Vagina (tissue), 2 donors: ENCODE measurements around the gene PSMB4. TPM values are rescaled to one million over a fixed set of nuclear protein-coding genes. Genes with fewer than 3 reads are reported as not detected.
"Not testable (repeated sequence)": the region's sequence is repeated elsewhere in the genome, so short reads cannot be mapped to it uniquely, and the experiment has no call there.

Experiments
- DNase-seq, 2 donors: peaks; one replicate each; pipeline ENCODE4 v3.0.0-alpha.2; 2017; ENCODE audit errors: extremely low spot score in 2 of 2
- H3K27ac ChIP-seq: fragments of 200-600 bp; sonication (generic); one replicate; pipeline ENCODE4 v1.5.1; 2019
- H3K27me3 ChIP-seq: fragments of 200-600 bp; sonication (generic); one replicate; pipeline ENCODE4 v1.5.1; 2019
- H3K36me3 ChIP-seq, 2 donors: fragments of 200-600 bp; sonication (generic); one replicate each; pipeline ENCODE4 v1.5.1; 2017 to 2019
- H3K4me1 ChIP-seq: fragments of 200-600 bp; sonication (generic); one replicate; pipeline ENCODE4 v1.5.1; 2019
- H3K4me3 ChIP-seq, 2 donors: fragments of 200-600 bp; sonication (generic); 1 replicate in 1 of 2; 2 replicates in 1 of 2; pipeline ENCODE4 v1.5.1; 2016 to 2019
- H3K9me3 ChIP-seq: fragments of 200-600 bp; sonication (generic); one replicate; pipeline ENCODE4 v1.5.1; 2019
- CTCF ChIP-seq, 3 experiments: fragments of 450-650 bp in 2 of 3; fragments of 200-600 bp in 1 of 3; sonication (generic) in 1 of 3; IDR thresholded peaks; one replicate each; pipeline ENCODE4 v1.5.1; 2017 to 2019; ENCODE audit warnings: antibody characterized with exemption in 3 of 3, mild to moderate bottlenecking in 2 of 3, moderate library complexity in 2 of 3
- POLR2A ChIP-seq, 2 donors: fragments of 450-650 bp; IDR thresholded peaks; one replicate each; pipeline ENCODE4 v1.6.1; 2017; ENCODE audit warnings: antibody characterized with exemption in 2 of 2, mild to moderate bottlenecking in 2 of 2, moderate library complexity in 2 of 2
- POLR2AphosphoS5 ChIP-seq, 2 donors: sonication (generic); formaldehyde crosslinking; IDR thresholded peaks; one replicate each; pipeline ENCODE4 v1.9.0; 2017; ENCODE audit warnings: antibody characterized with exemption in 2 of 2, mild to moderate bottlenecking in 2 of 2, low read depth in 1 of 2; ENCODE audit not compliant: insufficient read depth in 1 of 2
- intact Hi-C: fragments of 100-400 bp; cut with DNase I; formaldehyde crosslinking; loops from one replicate; pipeline ENCODE4 v1.15.1; 2023
- total RNA-seq: library from RNA; depleted of rRNA; stranded (reverse); fragments of >200 nt; gene quantifications from one replicate; pipeline ENCODE4 v1.2.3, GENCODE V29; 2016

The PSMB4 gene
- total RNA-seq, 1 donor from 2014 or later: 292 TPM

- no peak overlapping the region for H3K4me3 ChIP-seq
- DNase-seq: no peak
- no peaks in the 10 kb centered on the region for H3K36me3 ChIP-seq
- no peaks in the 10 kb centered on the region for H3K4me1 ChIP-seq
- no peak overlapping the region for H3K27ac ChIP-seq
- TF ChIP-seq POLR2A (IDR thresholded peaks at IDR 0.05) (no peak), CTCF (IDR thresholded peaks at IDR 0.05) (no peak)
- no peaks in the 10 kb centered on the region for H3K27me3 ChIP-seq
- intact Hi-C loops: no loop called here
- no peaks in the 10 kb centered on the region for H3K9me3 ChIP-seq
These were observed 8.3 kb upstream of the PSMB4 start for GRCh38 chr1:151391079-151391563.

- no peaks in the 10 kb centered on the region for H3K27me3 ChIP-seq
- TF ChIP-seq CTCF (IDR thresholded peaks at IDR 0.05): no peak
- TF ChIP-seq POLR2A (IDR thresholded peaks at IDR 0.05): no peak
- TF ChIP-seq POLR2AphosphoS5 (IDR thresholded peaks at IDR 0.05; ENCODE audit: insufficient read depth in 1 of 2, low read depth in 1 of 2): no peak
- H3K36me3 ChIP-seq: no peaks in the 10 kb centered on the region
- H3K9me3 ChIP-seq: no peaks in the 10 kb centered on the region
- DNase-seq: no peak
- intact Hi-C loops: no loop called here
- no peak overlapping the region for H3K4me3 ChIP-seq
- no peak overlapping the region for H3K27ac ChIP-seq
- no peaks in the 10 kb centered on the region for H3K4me1 ChIP-seq
These were observed 5.8 kb upstream of the PSMB4 start for GRCh38 chr1:151393583-151393982.

GRCh38 chr1:151396265-151396664, 3.1 kb upstream of the PSMB4 start:
- H3K27me3 ChIP-seq, H3K27ac ChIP-seq, H3K4me3 ChIP-seq, H3K36me3 ChIP-seq, H3K9me3 ChIP-seq, DNase-seq: not testable (repeated sequence)
- intact Hi-C loops: loop anchor here (5.0 kb wide), 1 partner anchor 54 kb away; no protein-coding TSS in a partner anchor
- H3K4me1 ChIP-seq: peaks cover 16% of the 10 kb centered on the region

GRCh38 chr1:151401125-151401788, 1.9 kb downstream of the PSMB4 start:
- no peaks in the 10 kb centered on the region for H3K27me3 ChIP-seq
- TF ChIP-seq POLR2A (IDR thresholded peaks at IDR 0.05): no peak
- no peak for TF ChIP-seq CTCF (IDR thresholded peaks at IDR 0.05)
- TF ChIP-seq POLR2AphosphoS5 (IDR thresholded peaks at IDR 0.05; ENCODE audit: insufficient read depth in 1 of 2, low read depth in 1 of 2): no peak
- H3K27ac ChIP-seq: no peak overlapping the region
- no peaks in the 10 kb centered on the region for H3K9me3 ChIP-seq
- H3K4me1 ChIP-seq: peaks cover 22% of the 10 kb centered on the region
- peaks cover 0 to 35% of the 10 kb centered on the region in 2 donors for H3K36me3 ChIP-seq
- intact Hi-C loops: no loop called here
- H3K4me3 ChIP-seq: no peak overlapping the region
- no peak for DNase-seq

- peaks cover 0 to 42% of the 10 kb centered on the region in 2 donors for H3K36me3 ChIP-seq
- no peak for DNase-seq
- no peak overlapping the region for H3K4me3 ChIP-seq
- H3K4me1 ChIP-seq: peaks cover 22% of the 10 kb centered on the region
- H3K27ac ChIP-seq: no peak overlapping the region
- H3K9me3 ChIP-seq: no peaks in the 10 kb centered on the region
- no peak for TF ChIP-seq CTCF (IDR thresholded peaks at IDR 0.05)
- TF ChIP-seq POLR2AphosphoS5 (IDR thresholded peaks at IDR 0.05; ENCODE audit: insufficient read depth in 1 of 2, low read depth in 1 of 2): no peak
- TF ChIP-seq POLR2A (IDR thresholded peaks at IDR 0.05): no peak
- no peaks in the 10 kb centered on the region for H3K27me3 ChIP-seq
- intact Hi-C loops: no loop called here
These were observed 2.5 kb downstream of the PSMB4 start for GRCh38 chr1:151401860-151402259.
